Natural killer cell treated with Interleukin-12 subunit alpha and Interleukin-12 subunit beta and Interleukin-15 and Interleukin-18, amount 100 ng/mL, for 72 hours (primary cell): ENCODE data around the gene PLD3. TPM values are rescaled to one million over a fixed set of nuclear protein-coding genes. Genes with fewer than 3 reads are reported as not detected.
A peak's percentile ranks its signal among the peaks of the same experiment; 100 is the strongest.

Experiments
- ATAC-seq, 2 donors: fragments of 150-1000 bp; cut with Tn5 transposase in 1 of 2; sonication (Bioruptor Pico), chemical (Tn5 transposase) in 1 of 2; 2 replicates each; pipeline ENCODE4 v1.10.0; 2021
- DNase-seq: peaks from one replicate; pipeline ENCODE4 v3.0.0; 2022; ENCODE audit warnings: low spot score
- H3K27ac Mint-ChIP-seq, 2 donors: 1 replicate in 1 of 2; 2 replicates in 1 of 2; pipeline ENCODE4 v1.8.0; 2022; ENCODE audit warnings: mixed read lengths in 2 of 2, mild to moderate bottlenecking in 1 of 2, moderate library complexity in 1 of 2
- H3K27me3 Mint-ChIP-seq, 2 donors: 1 replicate in 1 of 2; 2 replicates in 1 of 2; pipeline ENCODE4 v1.8.0; 2022; ENCODE audit warnings: mixed read lengths in 2 of 2
- H3K36me3 Mint-ChIP-seq: one replicate; pipeline ENCODE4 v1.8.0; 2022; ENCODE audit warnings: mixed read lengths
- H3K4me1 Mint-ChIP-seq, 2 donors: 1 replicate in 1 of 2; 2 replicates in 1 of 2; pipeline ENCODE4 v1.8.0; 2022; ENCODE audit warnings: low read depth in 2 of 2, mixed read lengths in 2 of 2, mild to moderate bottlenecking in 1 of 2
- H3K4me3 Mint-ChIP-seq: one replicate; pipeline ENCODE4 v1.8.0; 2022; ENCODE audit warnings: mixed read lengths
- H3K9me3 Mint-ChIP-seq: 2 replicates; pipeline ENCODE4 v1.8.0; 2022; ENCODE audit warnings: mixed read lengths
- total RNA-seq, 2 donors: library from RNA; stranded (reverse); gene quantifications; one replicate each; pipeline ENCODE4 v1.2.3, GENCODE V29; 2022

Gene PLD3
- total RNA-seq, result 10 to 100 TPM; 67.4 to 92.0 TPM

GRCh38 chr19:40348125-40348913, at the start of gene PLD3, which contains the start of gene C19orf47:
PLD3 (plus strand) TSS chr19:40348695; CDS start chr19:40366484, 17,789 bp downstream.
C19orf47 (minus strand) TSS chr19:40348397; CDS start chr19:40341857, 6,540 bp downstream.
- peak; percentile 98 for ATAC-seq
- H3K4me3 Mint-ChIP-seq, result peak within 1 kb of the TSS; percentile 93
- H3K36me3 Mint-ChIP-seq, result no peaks in the 10 kb centered on the region

DNA sequence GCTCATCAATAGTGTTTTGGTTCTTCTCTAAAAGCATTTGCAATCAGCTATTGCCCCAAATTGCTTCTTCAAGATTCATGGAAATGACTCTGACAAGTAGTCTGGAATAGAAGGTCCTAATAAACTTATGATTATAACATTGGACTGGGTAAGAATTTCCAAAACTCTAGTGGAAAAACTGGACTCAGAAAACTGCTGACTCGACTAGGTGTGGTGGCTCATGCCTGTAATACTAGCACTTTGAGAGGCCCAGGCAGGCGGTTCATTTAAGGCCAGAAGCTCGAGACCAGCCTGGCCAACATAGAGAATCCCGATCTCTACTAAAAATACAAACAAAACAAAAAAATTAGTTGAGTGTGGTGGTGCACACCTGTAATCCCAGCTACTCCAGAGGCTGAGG, 47.8 kb upstream of the PLD3 start:
- Mint-ChIP-seq H3K27ac (no peak overlapping the region), H3K36me3 (no peaks in the 10 kb centered on the region), H3K4me1 (peaks cover 0 to 3% of the 10 kb centered on the region in 2 donors), H3K4me3 (no peak overlapping the region), H3K27me3 (no peaks in the 10 kb centered on the region), H3K9me3 (no peaks in the 10 kb centered on the region)
- DNase-seq (no peak), ATAC-seq (no peak)

More at GRCh38 chr19:40348125-40348913, at the start of gene PLD3, which contains the start of gene C19orf47:
- Mint-ChIP-seq H3K4me1 (peaks cover 26 to 27% of the 10 kb centered on the region in 2 donors), H3K27ac (peak within 1 kb of the TSS; percentile 51 to 87), H3K9me3 (no peaks in the 10 kb centered on the region), H3K27me3 (no peaks in the 10 kb centered on the region)
- peak; percentile 100 for DNase-seq

DNA sequence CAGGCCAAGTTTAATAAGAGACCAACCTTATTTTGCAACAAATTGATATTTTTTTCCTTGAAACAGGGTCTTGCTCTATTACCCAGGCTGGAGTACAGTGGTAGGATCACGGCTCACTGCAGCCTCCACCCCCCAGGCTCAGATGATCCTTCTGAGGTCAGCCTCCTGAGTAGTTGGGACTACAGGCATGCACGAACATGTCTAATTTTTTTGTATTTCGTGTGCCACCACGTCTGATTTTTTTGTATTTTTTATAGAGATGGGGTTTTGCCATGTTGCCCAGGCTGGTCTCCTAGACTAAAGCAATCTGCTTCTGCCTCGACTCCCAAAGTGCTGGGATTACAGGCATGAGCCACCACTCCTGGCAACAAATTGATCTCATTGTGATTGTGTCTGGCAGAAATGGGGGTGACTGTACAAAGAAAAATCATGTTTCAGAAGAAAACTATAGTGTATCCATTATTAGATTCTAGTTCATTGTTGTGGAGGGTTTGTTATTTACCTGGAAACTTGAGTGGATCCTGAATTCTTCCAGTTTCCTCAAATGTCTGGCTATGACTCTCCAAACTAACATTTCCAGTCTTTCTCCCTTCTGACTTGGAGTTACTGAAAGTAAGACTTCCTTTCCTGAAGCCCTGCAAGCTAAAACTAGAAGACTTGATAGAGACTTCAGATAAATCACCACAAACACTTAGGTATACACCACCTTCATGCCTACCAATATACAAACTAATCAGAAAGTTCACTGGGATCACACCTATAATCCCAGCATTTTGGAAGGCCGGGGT, 46.1 kb upstream of the PLD3 start:
- no peak for DNase-seq
- H3K4me3 Mint-ChIP-seq, result no peak overlapping the region
- no peaks in the 10 kb centered on the region for H3K9me3 Mint-ChIP-seq
- no peaks in the 10 kb centered on the region for H3K36me3 Mint-ChIP-seq
- H3K27me3 Mint-ChIP-seq, result no peaks in the 10 kb centered on the region
- no peak for ATAC-seq
- peaks cover 0 to 3% of the 10 kb centered on the region in 2 donors for H3K4me1 Mint-ChIP-seq
- no peak overlapping the region for H3K27ac Mint-ChIP-seq

GRCh38 chr19:40303765-40304164, 44.7 kb upstream of the PLD3 start:
- H3K36me3 Mint-ChIP-seq, result no peaks in the 10 kb centered on the region
- H3K4me3 Mint-ChIP-seq, result no peak overlapping the region
- no peak for ATAC-seq
- H3K27me3 Mint-ChIP-seq, result no peaks in the 10 kb centered on the region
- H3K9me3 Mint-ChIP-seq, result no peaks in the 10 kb centered on the region
- peaks cover 0 to 3% of the 10 kb centered on the region in 2 donors for H3K4me1 Mint-ChIP-seq
- H3K27ac Mint-ChIP-seq, result no peak overlapping the region
- DNase-seq, result no peak

DNA sequence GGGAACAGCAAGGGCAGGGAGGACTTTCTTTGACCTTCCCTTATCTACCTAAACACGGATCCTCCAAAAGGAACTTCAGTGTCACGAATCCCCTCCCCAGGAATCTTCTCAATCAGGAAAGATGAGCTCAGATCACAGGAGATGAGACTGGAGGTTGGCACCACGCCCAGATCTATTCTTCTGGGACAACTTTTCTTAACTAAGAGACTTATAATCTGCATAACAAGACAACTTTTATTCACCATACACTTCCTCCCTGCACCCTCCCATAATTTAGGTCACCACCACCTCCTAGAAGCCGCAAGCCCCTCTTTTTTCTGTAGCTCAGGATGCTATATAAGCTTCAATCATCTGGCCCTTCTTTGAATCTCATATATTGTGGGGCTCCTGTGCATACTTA, 44.2 kb upstream of the PLD3 start:
- Mint-ChIP-seq H3K27me3 (no peaks in the 10 kb centered on the region), H3K4me3 (no peak overlapping the region), H3K27ac (no peak overlapping the region), H3K36me3 (no peaks in the 10 kb centered on the region), H3K9me3 (no peaks in the 10 kb centered on the region), H3K4me1 (peaks cover 0 to 3% of the 10 kb centered on the region in 2 donors)
- ATAC-seq (no peak), DNase-seq (no peak)

DNA sequence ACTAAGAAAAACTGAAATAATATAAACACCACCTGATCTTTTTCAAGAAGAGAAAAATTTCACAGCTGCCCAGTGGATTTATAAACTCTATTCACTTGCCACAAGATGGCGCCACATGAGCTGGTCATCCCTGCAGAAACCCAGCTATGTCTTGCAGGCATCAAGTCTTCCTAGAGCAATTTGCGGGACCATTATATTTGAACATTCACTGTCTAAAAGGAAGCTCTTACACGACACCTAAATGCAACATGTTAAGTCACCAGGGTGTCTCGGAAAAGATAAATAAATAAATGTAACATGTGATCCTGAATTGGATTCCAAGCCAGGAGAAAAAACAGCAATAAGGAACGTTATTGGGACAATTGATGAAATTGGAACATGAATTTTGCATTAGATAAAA, 43.1 kb upstream of the PLD3 start:
- no peaks in the 10 kb centered on the region for H3K27me3 Mint-ChIP-seq
- DNase-seq, result peak; percentile 74
- H3K4me3 Mint-ChIP-seq, result no peak overlapping the region
- peak; percentile 51 to 59 for ATAC-seq
- no peak overlapping the region for H3K27ac Mint-ChIP-seq
- no peaks in the 10 kb centered on the region for H3K36me3 Mint-ChIP-seq
- peaks cover 0 to 3% of the 10 kb centered on the region in 2 donors for H3K4me1 Mint-ChIP-seq
- H3K9me3 Mint-ChIP-seq, result no peaks in the 10 kb centered on the region

DNA sequence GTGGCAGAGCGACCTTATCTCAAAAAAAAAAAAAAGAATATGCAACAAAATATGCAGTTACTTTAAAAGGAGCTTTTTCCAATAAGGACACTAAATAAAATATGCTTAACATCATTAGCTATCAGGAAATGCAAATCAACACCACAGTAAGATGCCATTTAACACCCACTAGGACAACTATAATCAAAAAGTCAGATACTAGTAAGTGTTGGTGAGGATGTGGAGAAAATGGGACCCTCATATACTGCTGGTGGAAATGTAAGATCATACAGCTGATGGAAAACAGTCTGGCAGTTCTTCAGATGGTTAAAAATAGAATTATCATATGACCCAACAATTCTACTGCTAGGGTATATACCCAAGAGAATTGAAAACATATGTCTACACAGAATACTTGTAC, 38.8 kb upstream of the PLD3 start:
- ATAC-seq, result no peak
- no peaks in the 10 kb centered on the region for H3K36me3 Mint-ChIP-seq
- H3K4me1 Mint-ChIP-seq, result peaks cover 0 to 3% of the 10 kb centered on the region in 2 donors
- no peak overlapping the region for H3K27ac Mint-ChIP-seq
- no peak for DNase-seq
- H3K27me3 Mint-ChIP-seq, result no peaks in the 10 kb centered on the region
- H3K4me3 Mint-ChIP-seq, result no peak overlapping the region
- H3K9me3 Mint-ChIP-seq, result no peaks in the 10 kb centered on the region

DNA sequence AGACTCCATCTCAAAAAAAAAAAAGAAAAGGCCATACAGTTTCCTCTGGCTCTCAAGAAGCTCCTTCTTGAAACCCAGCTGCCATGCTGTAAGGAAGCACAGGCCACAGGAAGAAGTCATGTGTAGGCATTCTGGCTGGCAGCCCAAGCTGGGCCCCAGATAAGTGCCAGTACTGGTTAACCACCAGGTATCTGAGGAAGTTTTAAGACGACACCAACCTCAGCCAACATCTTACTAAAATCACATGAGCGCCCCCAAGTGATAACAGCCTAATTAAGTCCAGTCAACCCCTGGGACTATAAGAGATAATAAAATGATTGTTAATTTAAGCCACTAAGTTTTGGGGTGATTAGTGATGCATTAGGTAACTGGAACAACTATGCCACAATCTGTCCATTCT, 36.0 kb upstream of the PLD3 start:
- Mint-ChIP-seq H3K9me3 (no peaks in the 10 kb centered on the region), H3K36me3 (no peaks in the 10 kb centered on the region), H3K4me1 (no peaks in the 10 kb centered on the region), H3K27me3 (no peaks in the 10 kb centered on the region), H3K27ac (no peak overlapping the region), H3K4me3 (no peak overlapping the region)
- ATAC-seq (no peak), DNase-seq (no peak)

GRCh38 chr19:40313229-40313983, 35.1 kb upstream of the PLD3 start:
- no peaks in the 10 kb centered on the region for H3K27me3 Mint-ChIP-seq
- ATAC-seq (no peak), DNase-seq (no peak)
- H3K4me3 Mint-ChIP-seq, result no peak overlapping the region
- H3K27ac Mint-ChIP-seq, result no peak overlapping the region
- H3K36me3 Mint-ChIP-seq, result no peaks in the 10 kb centered on the region
- H3K9me3 Mint-ChIP-seq, result no peaks in the 10 kb centered on the region
- no peaks in the 10 kb centered on the region for H3K4me1 Mint-ChIP-seq

- no peaks in the 10 kb centered on the region for H3K36me3 Mint-ChIP-seq
- peak overlapping the region in 1 of 2 donors; percentile 17 for H3K27ac Mint-ChIP-seq
- DNase-seq, result no peak
- no peaks in the 10 kb centered on the region for H3K27me3 Mint-ChIP-seq
- no peak for ATAC-seq
- no peaks in the 10 kb centered on the region for H3K9me3 Mint-ChIP-seq
- H3K4me3 Mint-ChIP-seq, result no peak overlapping the region
- no peaks in the 10 kb centered on the region for H3K4me1 Mint-ChIP-seq
Observed at GRCh38 chr19:40314656-40315055, 33.8 kb upstream of the PLD3 start.

GRCh38 chr19:40315812-40316470, 32.6 kb upstream of the PLD3 start:
- no peak for ATAC-seq
- peaks cover 0 to 3% of the 10 kb centered on the region in 2 donors for H3K4me1 Mint-ChIP-seq
- DNase-seq, result no peak
- H3K4me3 Mint-ChIP-seq, result no peak overlapping the region
- no peaks in the 10 kb centered on the region for H3K9me3 Mint-ChIP-seq
- no peaks in the 10 kb centered on the region for H3K36me3 Mint-ChIP-seq
- H3K27me3 Mint-ChIP-seq, result no peaks in the 10 kb centered on the region
- no peak overlapping the region for H3K27ac Mint-ChIP-seq

DNA sequence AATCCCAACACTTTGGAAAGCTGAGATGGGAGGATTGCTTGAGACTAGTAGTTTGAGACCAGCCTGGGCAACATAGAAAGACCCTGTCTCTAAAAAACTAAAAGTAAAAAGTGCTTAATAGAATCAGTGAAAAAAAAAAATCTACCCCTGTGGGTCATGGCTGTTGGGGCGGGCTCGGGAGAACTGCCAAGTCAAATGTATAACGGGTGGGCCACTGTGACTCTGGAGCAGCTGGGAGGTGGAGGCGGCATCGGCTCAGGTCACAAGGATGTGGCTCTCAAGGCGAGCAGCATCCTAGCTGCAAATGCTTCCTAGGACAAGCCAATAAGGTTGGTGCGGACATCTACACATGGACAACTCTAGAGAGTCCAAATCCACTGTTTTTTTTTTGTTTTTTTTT, 31.2 kb upstream of the PLD3 start:
- Mint-ChIP-seq H3K27ac (no peak overlapping the region), H3K9me3 (no peaks in the 10 kb centered on the region), H3K27me3 (no peaks in the 10 kb centered on the region), H3K4me1 (peaks cover 0 to 3% of the 10 kb centered on the region in 2 donors), H3K36me3 (peaks cover under 1% of the 10 kb centered on the region), H3K4me3 (no peak overlapping the region)
- DNase-seq (no peak), ATAC-seq (no peak)

GRCh38 chr19:40320558-40320935, 27.9 kb upstream of the PLD3 start:
- H3K9me3 Mint-ChIP-seq, result no peaks in the 10 kb centered on the region
- no peak for ATAC-seq
- H3K4me3 Mint-ChIP-seq, result no peak overlapping the region
- peaks cover 6% of the 10 kb centered on the region for H3K36me3 Mint-ChIP-seq
- no peaks in the 10 kb centered on the region for H3K27me3 Mint-ChIP-seq
- DNase-seq, result no peak
- peaks cover 0 to 3% of the 10 kb centered on the region in 2 donors for H3K4me1 Mint-ChIP-seq
- peak overlapping the region in 1 of 2 donors; percentile 54 for H3K27ac Mint-ChIP-seq
